Right lobe of liver (tissue), 6 donors: ENCODE data around the gene ATG5. TPM values are rescaled to one million over a fixed set of nuclear protein-coding genes. Genes with fewer than 3 reads are reported as not detected.

Experiments
- ATAC-seq, 4 donors: fragments of 200-7000 bp; cut with Tn5 transposase; one replicate each; pipeline ENCODE4 v1.9.1; 2020; ENCODE audit warnings: mild to moderate bottlenecking in 4 of 4, moderate library complexity in 4 of 4
- DNase-seq, 3 donors: peaks; one replicate each; pipeline ENCODE4 v3.0.0-alpha.2; 2020
- H3K27ac ChIP-seq, 3 donors: fragments of 200-600 bp; one replicate each; pipeline ENCODE4 v1.8.0; 2022
- H3K27me3 ChIP-seq, 2 donors: fragments of 200-600 bp; one replicate each; pipeline ENCODE4 v1.8.0; 2022
- H3K36me3 ChIP-seq, 4 donors: fragments of 200-600 bp; sonication (generic) in 1 of 4; one replicate each; pipeline versions ENCODE4 v1.5.1 to v1.8.0; 2017 to 2022; ENCODE audit warnings: control low read depth in 1 of 4
- H3K4me1 ChIP-seq, 4 donors: fragments of 200-600 bp; sonication (generic) in 1 of 4; one replicate each; pipeline versions ENCODE4 v1.5.1 to v1.8.0; 2017 to 2022; ENCODE audit warnings: control low read depth in 1 of 4
- H3K4me3 ChIP-seq, 3 donors: fragments of 200-600 bp; one replicate each; pipeline ENCODE4 v1.8.0; 2022
- H3K9me3 ChIP-seq, 4 donors: fragments of 200-600 bp; sonication (generic) in 1 of 4; one replicate each; pipeline versions ENCODE4 v1.5.1 to v1.8.0; 2017 to 2022; ENCODE audit warnings: control low read depth in 1 of 4
- POLR2A ChIP-seq: fragments of 450-650 bp; IDR thresholded peaks from one replicate; pipeline ENCODE4 v1.6.1; 2017; ENCODE audit warnings: antibody characterized with exemption, mild to moderate bottlenecking
- WGBS: methylation state at CpG from one replicate; pipeline ENCODE4 v1.1.6; 2018; ENCODE audit warnings: low coverage, low lambda C conversion rate; ENCODE audit not compliant: insufficient coverage; ENCODE audit errors: missing lambda C conversion rate; 5-methylcytosine and 5-hydroxymethylcytosine counted together
- intact Hi-C, 2 donors: fragments of 100-400 bp; cut with DNase I; formaldehyde crosslinking; loops; one replicate each; pipeline versions ENCODE4 v1.11.2 to v1.14.1; 2022
- total RNA-seq, 6 experiments: library from RNA; depleted of rRNA in 2 of 6; stranded (reverse); fragments of >200 nt in 2 of 6; fragmentation: NEBNext Ultra II Directional in 3 of 6; extraction: Animal tissue kit (Norgen Biotek cat#: 25700) in 3 of 6; gene quantifications; one replicate each; pipeline versions ENCODE4 v1.1.0 to v1.2.4, GENCODE V29; 2016 to 2023
- TF ChIP-seq, protein P1 (sequence below), 4 donors: fragments of 200-600 bp in 3 of 4; fragments of 450-650 bp in 1 of 4; IDR thresholded peaks; one replicate each; pipeline versions ENCODE4 v1.5.1 to v1.8.0; 2016 to 2022; ENCODE audit warnings: antibody characterized with exemption in 4 of 4, mild to moderate bottlenecking in 2 of 4
- donor health status: DM: no; HTN: yes; CAD: no.
- donor health status: DM: no; HTN: no; CAD: no.
- donor health status: DM: no; HTN: no; CAD: no.
- donor health status: DM: no; HTN: yes; CAD: no.
- donor health status: DM: no; HTN: yes; CAD: no.

ATG5 gene
- total RNA-seq, 6 experiments from 2014 or later = 12.8 to 27.8 (median 16.3) TPM

DNA sequence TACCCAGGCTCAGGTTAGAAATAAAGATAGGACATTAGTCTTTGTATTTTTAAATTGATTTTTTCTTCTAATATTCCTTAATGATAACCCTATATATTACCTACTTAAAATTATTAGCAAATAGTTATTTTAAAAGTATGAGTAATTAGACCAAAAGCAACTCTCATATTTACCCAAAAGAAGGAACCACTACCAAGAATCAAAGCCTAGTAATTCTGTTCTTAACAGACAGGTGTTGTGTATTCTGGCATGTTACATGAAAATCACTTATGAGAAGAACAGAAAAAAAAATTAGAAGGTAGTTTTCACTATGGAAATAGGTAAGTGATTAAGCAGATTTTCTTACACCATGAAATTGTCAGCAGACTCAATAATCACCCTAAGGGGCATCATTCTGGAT, 105.1 kb downstream of the ATG5 start:
- Histone ChIP-seq H3K9me3 (no peaks in the 10 kb centered on the region), H3K27ac (no peak overlapping the region), H3K4me3 (no peak overlapping the region), H3K36me3 (no peaks in the 10 kb centered on the region), H3K27me3 (no peaks in the 10 kb centered on the region), H3K4me1 (peaks cover 0 to 4% (median 2%) of the 10 kb centered on the region in 4 donors)
- DNase-seq = no peak
- intact Hi-C loops = no loop called here
- TF ChIP-seq POLR2A = no peak
- TF ChIP-seq, protein P1, sequence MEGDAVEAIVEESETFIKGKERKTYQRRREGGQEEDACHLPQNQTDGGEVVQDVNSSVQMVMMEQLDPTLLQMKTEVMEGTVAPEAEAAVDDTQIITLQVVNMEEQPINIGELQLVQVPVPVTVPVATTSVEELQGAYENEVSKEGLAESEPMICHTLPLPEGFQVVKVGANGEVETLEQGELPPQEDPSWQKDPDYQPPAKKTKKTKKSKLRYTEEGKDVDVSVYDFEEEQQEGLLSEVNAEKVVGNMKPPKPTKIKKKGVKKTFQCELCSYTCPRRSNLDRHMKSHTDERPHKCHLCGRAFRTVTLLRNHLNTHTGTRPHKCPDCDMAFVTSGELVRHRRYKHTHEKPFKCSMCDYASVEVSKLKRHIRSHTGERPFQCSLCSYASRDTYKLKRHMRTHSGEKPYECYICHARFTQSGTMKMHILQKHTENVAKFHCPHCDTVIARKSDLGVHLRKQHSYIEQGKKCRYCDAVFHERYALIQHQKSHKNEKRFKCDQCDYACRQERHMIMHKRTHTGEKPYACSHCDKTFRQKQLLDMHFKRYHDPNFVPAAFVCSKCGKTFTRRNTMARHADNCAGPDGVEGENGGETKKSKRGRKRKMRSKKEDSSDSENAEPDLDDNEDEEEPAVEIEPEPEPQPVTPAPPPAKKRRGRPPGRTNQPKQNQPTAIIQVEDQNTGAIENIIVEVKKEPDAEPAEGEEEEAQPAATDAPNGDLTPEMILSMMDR (IDR thresholded peaks at IDR 0.05) = no peak
- no peak for ATAC-seq

DNA sequence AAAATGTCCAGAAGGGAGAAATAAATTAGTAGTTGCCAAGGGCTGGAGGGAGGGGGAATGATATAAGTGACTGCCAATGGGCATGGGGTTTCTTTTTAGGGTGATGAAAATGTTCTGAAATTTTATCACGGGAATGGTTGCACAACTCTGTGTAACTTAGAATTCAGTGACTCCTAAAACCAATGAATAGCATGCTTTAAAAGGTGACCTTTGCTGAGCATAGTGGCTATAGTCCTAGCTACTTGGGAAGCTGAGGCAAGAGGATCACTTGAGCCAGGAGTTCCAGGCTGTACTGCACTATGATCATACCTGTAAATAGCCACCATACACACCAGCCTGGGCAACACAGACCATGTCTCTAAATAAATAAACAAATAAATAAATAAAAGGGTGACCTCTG, 109.0 kb downstream of the ATG5 start:
- TF ChIP-seq, protein P1 (IDR thresholded peaks at IDR 0.05) = no peak
- DNase-seq (no peak), ATAC-seq (peak; percentile 33 to 59 (median 54))
- Histone ChIP-seq H3K27ac (no peak overlapping the region), H3K27me3 (no peaks in the 10 kb centered on the region), H3K36me3 (no peaks in the 10 kb centered on the region), H3K9me3 (no peaks in the 10 kb centered on the region), H3K4me1 (no peaks in the 10 kb centered on the region), H3K4me3 (no peak overlapping the region)
- 32% methylated on average over 1 of the region's 1 CpG for WGBS
- intact Hi-C loops = no loop called here

DNA sequence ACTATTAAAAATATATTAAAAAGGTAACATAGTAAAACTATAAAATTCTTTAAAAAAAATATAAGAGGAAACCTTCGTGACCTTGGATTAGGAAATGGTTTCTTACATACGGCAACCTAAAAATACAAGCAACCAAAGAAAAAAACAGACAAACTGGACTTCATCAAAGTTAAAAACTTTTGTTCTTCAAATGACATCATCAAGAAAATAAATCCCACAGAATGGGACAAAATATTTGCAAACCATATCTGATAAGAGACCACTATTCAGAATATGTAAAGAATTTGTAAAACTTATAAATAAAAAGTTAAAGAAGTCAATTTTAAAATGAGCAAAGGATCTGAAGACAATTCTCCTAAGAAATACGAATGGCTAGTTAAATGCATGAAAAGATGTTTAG, 110.0 kb downstream of the ATG5 start:
- no peak overlapping the region for H3K27ac ChIP-seq
- no peaks in the 10 kb centered on the region for H3K9me3 ChIP-seq
- intact Hi-C loops = no loop called here
- ATAC-seq (no peak), DNase-seq (no peak)
- no peaks in the 10 kb centered on the region for H3K27me3 ChIP-seq
- TF ChIP-seq POLR2A = no peak
- TF ChIP-seq, protein P1 (IDR thresholded peaks at IDR 0.05) = no peak
- H3K4me3 ChIP-seq = no peak overlapping the region
- WGBS = 89% methylated on average over 3 of the region's 3 CpGs
- H3K4me1 ChIP-seq = no peaks in the 10 kb centered on the region
- H3K36me3 ChIP-seq = no peaks in the 10 kb centered on the region

DNA sequence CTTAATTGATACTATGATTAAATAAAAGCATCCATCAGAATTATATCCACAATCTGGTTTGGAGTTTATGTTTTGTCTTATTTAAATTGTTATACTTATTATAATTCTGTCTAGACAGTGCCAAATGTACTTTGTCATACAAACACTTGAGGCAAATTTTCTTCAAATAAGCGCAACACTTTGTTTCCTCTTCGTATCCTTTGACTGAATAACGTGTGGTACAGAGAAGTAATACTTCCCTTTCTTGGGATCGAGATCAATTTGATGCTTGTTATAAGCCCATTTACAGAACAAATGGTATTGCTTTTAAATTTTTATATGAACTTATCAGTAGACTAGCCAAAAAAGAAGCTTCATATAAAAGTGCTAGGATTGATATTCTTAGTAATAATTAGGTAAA, 111.0 kb downstream of the ATG5 start:
- H3K27ac ChIP-seq = no peak overlapping the region
- intact Hi-C loops = no loop called here
- DNase-seq (no peak), ATAC-seq (no peak)
- H3K4me3 ChIP-seq = no peak overlapping the region
- no peaks in the 10 kb centered on the region for H3K4me1 ChIP-seq
- WGBS = 60% methylated on average over 4 of the region's 4 CpGs
- no peaks in the 10 kb centered on the region for H3K9me3 ChIP-seq
- TF ChIP-seq, protein P1 (IDR thresholded peaks at IDR 0.05) = no peak
- TF ChIP-seq POLR2A = no peak
- H3K36me3 ChIP-seq = no peaks in the 10 kb centered on the region
- no peaks in the 10 kb centered on the region for H3K27me3 ChIP-seq

DNA sequence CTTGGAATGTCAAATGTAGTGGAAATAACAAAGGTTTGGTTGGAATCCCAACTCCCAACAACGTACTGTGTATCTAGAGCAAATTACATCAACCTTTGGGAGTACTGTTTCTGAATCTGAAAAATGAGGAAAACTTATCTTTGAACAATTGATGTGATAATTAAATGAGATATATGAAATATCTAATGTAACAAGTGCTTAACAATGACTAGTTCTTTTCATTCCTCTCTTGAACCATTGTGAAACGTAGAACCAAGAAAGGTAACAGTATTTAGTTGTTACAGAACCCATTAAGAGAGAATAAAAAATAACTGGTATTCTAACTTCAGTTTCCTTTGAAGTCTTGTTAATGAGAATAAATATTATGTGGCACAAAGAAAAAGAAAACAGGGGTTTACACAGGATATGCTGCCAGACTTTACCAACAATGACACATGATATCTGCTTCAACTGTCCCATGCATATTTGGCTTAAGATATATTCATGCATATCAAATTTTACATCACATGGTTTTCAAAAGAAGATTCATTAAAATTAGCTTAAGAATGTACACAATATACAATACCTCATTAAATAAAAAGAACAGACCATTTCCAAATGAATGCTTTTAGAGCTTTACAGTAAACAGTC, 111.8 kb downstream of the ATG5 start:
- 90% methylated on average over 2 of the region's 2 CpGs for WGBS
- no peaks in the 10 kb centered on the region for H3K27me3 ChIP-seq
- H3K4me3 ChIP-seq = no peak overlapping the region
- intact Hi-C loops = no loop called here
- no peaks in the 10 kb centered on the region for H3K36me3 ChIP-seq
- no peaks in the 10 kb centered on the region for H3K4me1 ChIP-seq
- TF ChIP-seq POLR2A = no peak
- TF ChIP-seq, protein P1 (IDR thresholded peaks at IDR 0.05) = no peak
- H3K9me3 ChIP-seq = no peaks in the 10 kb centered on the region
- ATAC-seq = no peak
- H3K27ac ChIP-seq = no peak overlapping the region
- DNase-seq = no peak
